Erythroblast (primary cell): Measurements from ENCODE around the gene ZNF436.

Source experiments
- GATA1 ChIP-seq: IDR thresholded peaks from 2 replicates; pipeline ENCODE4 v1.6.1; 2011; ENCODE audit warnings: low read depth, mild to moderate bottlenecking, control low read depth, low read length, moderate library complexity
- POLR2A ChIP-seq: IDR thresholded peaks from 2 replicates; pipeline ENCODE4 v1.6.1; 2011; ENCODE audit warnings: mild to moderate bottlenecking, low read length

DNA sequence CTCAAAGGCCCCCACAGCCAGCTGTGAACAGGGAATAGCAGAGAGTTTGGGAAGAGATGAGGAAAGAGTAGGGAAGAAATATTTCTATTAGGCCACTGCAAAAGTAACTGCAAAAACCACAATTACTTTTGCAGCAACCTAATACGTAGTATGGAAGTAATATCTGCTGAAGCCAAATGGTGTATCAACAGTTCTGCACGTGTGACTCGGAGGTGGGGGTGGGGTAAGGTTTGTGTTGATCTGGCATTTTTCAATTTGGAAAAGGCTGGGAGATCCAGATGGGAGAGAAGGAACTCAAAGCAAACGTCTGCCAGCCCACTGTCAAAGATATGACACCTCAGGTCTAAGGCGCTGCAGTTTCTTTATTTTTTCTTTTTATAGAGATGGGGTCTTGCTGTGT lies 11.1 kb upstream of the ZNF436 start:
- TF ChIP-seq GATA1 = no peak
- TF ChIP-seq POLR2A = no peak
